Prostate gland (tissue), 2 donors: ENCODE data around the gene PKNOX2.

Source experiments
- POLR2AphosphoS5 ChIP-seq: sonication (generic); formaldehyde crosslinking; IDR thresholded peaks from one replicate; pipeline ENCODE4 v1.6.1; 2017; ENCODE audit warnings: antibody characterized with exemption
- TF ChIP-seq, protein P1 (sequence below), 4 experiments: fragments of 200-600 bp in 2 of 4; fragments of 450-650 bp in 2 of 4; sonication (generic) in 2 of 4; IDR thresholded peaks; 1 replicate in 3 of 4; 2 replicates in 1 of 4; pipeline ENCODE4 v1.5.1; 2016 to 2019; ENCODE audit warnings: antibody characterized with exemption in 4 of 4, mild to moderate bottlenecking in 2 of 4, moderate library complexity in 2 of 4

DNA sequence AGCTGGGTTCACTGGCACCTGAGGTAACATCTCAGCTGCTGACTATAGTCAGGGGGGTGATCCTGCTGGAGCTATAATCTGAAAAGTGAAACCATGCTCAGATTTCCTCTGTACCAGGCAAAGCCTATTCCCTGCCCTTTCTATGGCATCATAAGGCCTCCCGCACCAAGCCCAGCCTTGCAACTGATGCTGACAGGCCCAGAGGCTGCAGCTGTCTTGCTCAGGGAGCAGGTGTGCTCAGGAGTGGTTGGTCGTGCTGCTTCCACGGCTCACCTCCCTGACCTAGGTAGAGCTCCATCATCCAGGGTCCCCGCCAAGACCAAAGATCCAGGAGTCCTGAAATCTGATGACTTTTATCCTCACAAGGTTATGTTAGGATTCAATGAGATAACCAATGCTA is 209.8 kb downstream of the PKNOX2 start:
- TF ChIP-seq, protein P1, sequence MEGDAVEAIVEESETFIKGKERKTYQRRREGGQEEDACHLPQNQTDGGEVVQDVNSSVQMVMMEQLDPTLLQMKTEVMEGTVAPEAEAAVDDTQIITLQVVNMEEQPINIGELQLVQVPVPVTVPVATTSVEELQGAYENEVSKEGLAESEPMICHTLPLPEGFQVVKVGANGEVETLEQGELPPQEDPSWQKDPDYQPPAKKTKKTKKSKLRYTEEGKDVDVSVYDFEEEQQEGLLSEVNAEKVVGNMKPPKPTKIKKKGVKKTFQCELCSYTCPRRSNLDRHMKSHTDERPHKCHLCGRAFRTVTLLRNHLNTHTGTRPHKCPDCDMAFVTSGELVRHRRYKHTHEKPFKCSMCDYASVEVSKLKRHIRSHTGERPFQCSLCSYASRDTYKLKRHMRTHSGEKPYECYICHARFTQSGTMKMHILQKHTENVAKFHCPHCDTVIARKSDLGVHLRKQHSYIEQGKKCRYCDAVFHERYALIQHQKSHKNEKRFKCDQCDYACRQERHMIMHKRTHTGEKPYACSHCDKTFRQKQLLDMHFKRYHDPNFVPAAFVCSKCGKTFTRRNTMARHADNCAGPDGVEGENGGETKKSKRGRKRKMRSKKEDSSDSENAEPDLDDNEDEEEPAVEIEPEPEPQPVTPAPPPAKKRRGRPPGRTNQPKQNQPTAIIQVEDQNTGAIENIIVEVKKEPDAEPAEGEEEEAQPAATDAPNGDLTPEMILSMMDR (IDR thresholded peaks at IDR 0.05): no peak
- no peak for TF ChIP-seq POLR2AphosphoS5
